CD4-positive, alpha-beta T cell treated with Interleukin-6 at 100 ng/mL for 8 hours (primary cell): Measurements from ENCODE around the gene BNIP5.

Source experiments
- DNase-seq: peaks from one replicate; pipeline ENCODE4 v3.0.0-alpha.2; 2020; ENCODE audit warnings: mixed read lengths, low spot score

Gene BNIP5

GRCh38 chr6:36296240-36296639 lies 40.4 kb downstream of the BNIP5 start:
- DNase-seq, result no peak

DNA sequence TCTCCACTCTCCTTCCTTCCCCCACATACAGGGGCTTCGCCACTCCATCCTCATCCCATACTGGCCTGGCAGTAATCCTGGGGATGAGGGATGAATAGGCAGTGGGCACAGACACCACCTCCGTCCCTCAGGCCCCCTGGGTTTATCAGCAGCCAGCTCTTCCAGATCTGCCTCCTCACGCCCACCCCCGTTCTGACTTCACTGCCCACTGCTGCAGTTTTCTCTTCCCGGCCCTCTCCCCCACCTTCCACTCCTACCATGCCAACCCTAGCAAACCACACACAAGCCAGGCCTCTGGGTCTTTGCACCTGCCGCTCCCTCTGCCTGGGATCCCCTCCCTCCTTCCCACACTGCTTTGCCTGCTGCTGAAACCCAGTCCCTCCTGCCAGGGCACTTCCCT lies 44.5 kb downstream of the BNIP5 start:
- DNase-seq, result no peak

DNA sequence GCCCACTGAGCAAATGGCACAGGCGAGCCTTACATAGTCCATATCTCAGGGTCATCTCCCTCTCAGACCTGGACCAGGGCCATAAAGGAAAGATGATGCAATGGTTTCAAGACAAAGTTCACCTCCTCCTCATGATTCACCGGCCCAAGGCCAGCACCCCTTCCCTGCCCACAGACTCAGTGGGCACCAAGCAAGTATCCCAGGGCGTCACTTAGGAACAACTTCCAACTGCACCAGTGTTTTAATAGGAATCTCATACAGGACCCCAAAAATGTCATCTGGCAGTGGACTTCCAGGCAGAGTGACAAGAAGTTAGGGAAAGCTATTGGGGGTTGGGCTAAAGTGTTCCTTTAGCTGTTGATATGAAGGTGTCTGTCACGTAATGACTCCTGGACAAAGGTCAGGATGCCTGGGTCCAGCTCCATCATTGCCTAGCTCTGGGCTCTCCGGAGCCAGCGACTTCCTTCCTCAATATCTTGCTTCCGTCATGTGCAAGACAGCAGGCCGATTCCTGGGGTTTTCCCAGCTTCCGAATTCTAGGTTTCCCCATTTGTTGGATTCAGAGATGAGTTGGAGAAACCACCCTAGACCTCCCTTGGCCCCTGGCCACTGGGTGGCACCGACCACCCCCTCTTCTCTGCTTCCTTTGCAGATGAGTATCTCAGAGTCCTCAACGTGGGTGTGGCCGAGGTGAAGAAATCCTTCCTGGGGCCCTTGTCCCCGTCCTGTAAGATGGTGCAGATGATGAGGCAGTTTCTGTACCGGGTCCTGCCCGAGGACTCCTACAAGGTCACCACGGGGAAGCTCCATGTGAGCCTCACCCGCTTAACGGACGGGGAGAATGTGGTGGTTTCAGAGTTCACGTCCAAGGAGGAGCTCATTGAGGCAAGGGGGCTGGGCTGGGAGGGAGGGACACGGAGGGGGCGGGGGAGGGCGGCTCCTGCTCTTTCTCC lies 45.7 kb downstream of the BNIP5 start:
- no peak for DNase-seq

GRCh38 chr6:36289281-36289878 lies 47.3 kb downstream of the BNIP5 start:
- no peak for DNase-seq

GRCh38 chr6:36286858-36287257 lies 49.8 kb downstream of the BNIP5 start:
- no peak for DNase-seq

DNA sequence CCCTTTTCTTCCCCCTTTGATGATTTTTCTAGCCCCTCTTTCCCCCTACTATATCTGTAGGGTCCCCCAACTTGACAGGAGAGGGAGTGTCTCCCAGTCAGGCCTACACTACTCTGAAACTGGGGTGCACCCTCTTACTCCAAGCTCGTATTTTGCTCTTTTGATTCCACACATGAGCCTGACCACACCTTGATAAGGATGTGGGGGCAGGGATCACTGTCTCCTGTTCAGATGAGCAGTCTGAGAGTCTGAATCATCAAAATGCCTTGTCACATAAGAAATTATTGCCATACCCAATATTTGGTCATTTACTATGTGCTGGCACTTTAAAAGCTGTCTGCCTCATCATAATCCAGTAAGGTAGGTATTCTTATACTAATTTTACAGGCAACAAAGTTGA lies 50.9 kb downstream of the BNIP5 start:
- DNase-seq, result no peak

DNA sequence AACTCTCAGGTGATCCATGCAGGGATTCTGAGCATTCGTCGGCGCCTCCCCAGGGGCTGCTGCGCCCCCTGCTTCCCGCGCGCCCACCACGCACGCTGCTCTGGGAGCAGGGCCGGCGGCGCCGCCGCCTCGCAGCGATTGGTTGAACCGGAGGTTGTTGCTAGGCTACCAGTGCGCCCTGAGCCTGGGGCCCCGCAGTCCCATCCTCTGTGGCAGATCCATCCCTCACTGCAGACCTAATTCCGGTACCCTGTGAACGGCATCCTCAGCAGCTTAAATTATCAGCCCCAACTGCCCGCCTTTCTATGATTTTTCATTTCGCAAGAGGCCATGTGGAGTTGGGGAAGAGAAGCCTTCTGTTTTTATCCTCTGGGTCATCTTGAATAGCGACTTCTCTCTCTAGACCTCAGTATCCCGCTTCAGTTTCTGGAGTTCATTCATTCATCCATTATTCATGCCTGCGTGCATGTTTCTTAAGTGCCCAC lies 51.5 kb downstream of the BNIP5 start:
- no peak for DNase-seq

GRCh38 chr6:36284359-36284758 lies 52.3 kb downstream of the BNIP5 start:
- DNase-seq, result no peak

- DNase-seq, result no peak
Measured at GRCh38 chr6:36283608-36284007, 53.1 kb downstream of the BNIP5 start.

- DNase-seq, result no peak
Measured at GRCh38 chr6:36280983-36281382, 55.7 kb downstream of the BNIP5 start.

DNA sequence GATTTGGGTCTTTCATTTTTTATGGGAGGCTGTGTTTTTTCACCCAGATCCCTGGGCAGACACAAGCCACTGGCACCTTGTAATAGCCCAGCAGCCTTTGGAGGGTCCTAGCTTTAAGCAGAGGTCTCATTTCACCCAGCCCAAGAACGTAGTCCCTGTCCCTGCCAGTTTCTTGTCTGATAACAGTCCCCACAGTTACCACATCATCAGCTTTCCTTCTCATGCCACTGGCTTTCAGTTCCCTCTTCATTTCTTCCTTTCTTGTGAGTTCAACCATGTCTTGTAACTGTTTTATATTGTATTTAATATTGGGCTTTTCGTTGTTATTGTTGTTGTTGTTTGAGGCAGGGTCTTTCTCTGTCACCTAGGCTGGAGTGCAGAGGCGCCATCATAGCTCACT lies 56.2 kb downstream of the BNIP5 start:
- DNase-seq, result no peak

DNA sequence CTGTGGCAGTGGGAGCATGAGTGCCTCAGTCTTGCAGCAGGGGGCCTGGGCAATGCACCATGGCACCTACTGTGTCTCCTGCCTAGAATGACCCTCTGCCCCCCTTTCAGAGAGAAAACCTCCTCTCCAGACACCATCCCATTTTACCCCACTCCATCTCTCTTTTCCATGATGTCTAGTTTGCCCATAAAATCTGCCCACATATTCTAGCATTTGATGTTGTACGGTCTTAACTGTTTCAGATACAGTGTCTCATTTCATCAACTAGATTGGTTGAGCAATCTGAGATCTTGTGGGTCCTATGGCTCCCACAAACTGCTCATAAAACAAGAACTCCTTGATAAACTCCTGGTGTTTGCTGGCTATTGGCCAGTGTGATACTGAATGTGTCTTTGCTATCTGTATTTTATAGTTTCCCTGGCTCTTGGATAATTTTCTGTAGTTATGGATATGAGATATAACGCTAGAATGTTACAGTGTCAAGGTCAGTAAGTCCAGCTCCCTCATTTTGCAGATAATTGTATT lies 58.7 kb downstream of the BNIP5 start:
- no peak for DNase-seq

DNA sequence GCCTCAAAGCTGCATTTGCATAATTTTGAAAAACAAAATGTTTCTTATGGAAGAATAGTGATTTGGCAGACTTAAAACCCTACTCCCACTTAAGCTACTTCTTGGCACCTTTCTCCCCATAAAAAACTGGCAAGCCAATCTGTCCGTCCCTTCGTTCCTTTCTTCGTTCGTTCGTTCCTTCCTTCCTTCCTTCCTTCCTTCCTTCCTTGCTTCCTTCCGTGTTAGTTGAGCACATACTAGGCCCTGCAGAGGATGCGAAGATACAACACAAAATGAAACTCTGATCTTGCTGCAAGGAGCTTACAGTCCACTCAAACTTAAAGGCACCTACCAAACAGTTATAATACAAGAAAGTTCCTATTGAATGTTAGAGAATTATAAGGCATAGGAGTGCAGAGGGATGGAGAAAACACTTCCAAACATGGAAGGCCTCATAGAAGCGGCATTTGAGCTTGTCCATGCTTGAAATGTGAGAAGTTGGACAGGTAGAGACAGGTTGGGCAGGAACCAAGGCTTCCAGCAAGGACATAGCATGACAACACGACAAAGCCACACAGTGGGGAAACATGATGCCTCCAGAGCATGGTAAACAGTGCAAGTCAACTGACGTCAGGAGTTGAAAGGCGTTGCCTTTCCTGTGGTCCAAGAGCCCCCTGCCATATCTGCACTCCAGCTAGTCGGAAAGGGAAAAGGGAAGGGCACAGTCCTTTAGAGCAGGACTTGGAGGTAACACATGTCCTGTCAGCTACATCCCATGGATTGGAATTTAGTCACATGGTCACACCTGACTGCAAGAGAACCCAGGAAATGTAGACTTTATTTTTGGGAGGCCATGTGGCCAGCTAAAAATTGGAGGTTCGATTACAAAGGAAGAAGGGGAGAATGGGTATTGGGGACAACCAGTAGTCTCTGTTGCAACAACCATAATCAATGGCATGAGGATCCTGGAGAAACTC lies 59.8 kb downstream of the BNIP5 start:
- DNase-seq, result no peak

DNA sequence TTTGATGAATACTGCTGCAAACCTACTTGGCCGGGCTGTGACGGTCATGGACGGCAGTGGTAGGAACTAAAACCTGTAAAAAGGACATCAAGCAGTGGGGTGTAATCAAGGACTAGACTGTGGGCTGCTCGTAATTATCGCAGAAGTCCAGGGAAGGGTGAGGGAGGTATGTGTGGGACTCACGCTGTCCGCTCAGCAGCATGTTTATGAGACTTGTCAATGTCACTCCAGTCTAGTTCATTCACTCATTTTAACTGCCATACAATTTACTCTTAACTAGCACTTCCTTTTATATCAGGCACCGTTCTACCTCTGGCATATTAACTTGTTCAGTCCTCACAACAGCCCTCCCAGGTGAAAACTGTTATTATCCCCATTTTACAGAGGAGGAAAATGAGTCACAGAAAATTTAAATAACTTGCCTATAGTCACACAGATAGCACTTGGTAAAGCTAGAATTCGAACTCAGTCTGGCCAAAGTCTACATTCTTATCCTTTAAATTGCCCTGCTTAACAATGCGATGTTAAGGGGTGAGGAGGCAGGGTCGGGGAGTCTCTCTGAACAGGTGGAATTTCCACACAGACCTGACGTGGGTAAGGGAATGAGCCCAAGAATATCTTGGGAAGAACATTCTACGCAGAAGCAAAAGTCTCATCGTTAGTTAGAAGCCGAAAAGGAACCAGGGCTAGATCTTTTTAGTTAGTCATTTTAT lies 62.7 kb downstream of the BNIP5 start:
- DNase-seq, result no peak

DNA sequence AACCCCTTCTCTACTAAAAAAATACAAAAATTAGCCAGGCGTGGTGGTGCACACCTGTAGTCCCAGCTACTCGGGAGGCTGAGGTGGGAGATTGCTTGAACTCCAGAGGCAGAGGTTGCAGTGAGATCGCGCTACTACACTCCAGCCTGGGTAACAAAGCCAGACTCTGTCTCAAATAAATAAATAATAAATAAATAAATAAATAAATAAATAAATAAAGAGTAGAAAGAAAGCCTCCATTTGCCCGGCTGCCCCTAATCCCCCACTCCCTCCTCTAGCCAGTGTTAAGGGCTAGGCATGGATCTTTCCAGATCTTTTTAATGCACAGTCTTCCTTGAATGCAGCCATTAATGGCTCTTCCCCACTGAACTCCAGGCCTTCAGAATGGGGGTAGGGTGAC lies 63.6 kb downstream of the BNIP5 start:
- DNase-seq, result no peak

- no peak for DNase-seq
Measured at GRCh38 chr6:36272234-36272633, 64.5 kb downstream of the BNIP5 start.

DNA sequence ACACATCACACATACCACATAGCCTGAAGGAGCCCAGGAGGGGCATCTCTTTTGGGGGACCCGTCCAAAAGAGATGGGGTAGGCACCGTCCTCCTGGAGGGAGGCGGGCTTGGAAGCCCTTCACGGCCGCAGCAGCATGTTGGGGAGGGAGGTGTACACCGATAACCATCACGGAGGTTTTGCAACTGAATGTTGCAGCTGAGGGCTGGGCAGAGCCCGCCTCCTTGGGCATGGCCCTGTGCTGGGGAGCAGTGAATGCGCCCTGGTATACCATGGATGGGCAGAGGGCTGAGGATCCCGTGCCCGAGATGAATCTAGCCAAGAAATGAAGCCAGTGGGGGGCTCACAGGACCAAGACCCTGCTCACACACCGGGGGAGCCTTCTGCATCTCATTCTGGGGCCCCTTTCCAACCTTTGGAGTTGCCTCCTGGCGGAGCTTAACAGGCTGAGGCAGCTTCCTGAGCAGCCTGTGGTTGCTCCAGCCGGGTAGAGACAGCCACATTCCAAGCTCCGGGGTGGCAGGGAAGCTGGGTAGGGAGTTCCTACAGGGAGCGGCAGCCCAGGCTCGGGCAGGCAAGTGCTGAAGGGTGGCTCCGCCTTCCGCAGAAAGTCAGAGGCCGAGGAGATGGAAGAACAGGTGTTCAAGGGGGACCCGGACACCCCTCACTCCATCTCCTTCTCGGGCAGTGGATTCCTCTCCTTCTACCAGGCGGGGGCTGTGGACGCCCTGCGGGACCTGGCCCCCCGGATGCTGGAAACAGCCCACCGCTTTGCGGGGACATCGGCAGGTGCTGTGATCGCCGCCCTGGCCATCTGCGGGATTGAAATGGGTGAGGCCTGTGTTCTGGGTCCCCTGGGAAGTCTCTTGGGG lies 66.6 kb downstream of the BNIP5 start, which contains the start of gene PNPLA1:
Gene PNPLA1 (plus strand): TSS at position 227 of the 872 bp plus-strand sequence. CDS start 400 bp downstream, at position 627.
- DNase-seq, result no peak

DNA sequence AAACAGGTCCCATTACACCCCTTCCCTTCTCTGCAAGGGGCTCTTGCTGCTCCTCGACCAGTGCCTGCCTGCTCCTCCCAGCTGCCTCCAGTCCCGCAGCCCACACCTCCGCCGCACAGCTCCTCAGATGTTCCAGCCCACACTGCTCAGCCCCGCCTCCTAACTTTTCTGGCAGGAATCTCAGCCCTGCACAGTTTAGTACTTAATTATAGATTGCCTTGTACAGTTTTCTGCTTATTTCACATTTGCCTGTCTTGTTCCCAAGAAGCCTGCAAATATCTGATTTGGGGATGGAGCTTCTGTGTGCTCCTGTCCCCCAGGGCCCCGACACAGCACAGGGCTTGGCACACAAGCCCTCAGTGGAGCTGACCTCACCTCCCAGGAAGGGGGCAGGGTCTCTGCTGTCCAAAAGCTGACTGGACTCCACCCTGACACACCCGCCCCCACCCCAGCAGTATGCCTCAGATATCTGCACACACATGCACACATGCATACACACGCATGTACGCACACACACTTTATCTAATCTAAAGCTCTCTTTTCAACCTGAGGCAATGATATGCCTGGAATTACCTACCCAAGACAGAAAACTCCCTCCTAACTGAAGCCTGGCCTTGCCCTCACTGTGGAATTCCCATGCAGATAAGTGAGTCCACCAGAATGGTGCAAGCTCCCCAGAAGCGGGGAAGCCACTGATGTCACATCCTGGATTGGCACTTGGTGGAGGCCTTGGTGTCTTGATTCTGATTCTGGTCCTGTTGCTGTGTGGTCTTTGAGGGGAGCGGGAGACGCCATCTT lies 68.0 kb downstream of the BNIP5 start:
- no peak for DNase-seq

DNA sequence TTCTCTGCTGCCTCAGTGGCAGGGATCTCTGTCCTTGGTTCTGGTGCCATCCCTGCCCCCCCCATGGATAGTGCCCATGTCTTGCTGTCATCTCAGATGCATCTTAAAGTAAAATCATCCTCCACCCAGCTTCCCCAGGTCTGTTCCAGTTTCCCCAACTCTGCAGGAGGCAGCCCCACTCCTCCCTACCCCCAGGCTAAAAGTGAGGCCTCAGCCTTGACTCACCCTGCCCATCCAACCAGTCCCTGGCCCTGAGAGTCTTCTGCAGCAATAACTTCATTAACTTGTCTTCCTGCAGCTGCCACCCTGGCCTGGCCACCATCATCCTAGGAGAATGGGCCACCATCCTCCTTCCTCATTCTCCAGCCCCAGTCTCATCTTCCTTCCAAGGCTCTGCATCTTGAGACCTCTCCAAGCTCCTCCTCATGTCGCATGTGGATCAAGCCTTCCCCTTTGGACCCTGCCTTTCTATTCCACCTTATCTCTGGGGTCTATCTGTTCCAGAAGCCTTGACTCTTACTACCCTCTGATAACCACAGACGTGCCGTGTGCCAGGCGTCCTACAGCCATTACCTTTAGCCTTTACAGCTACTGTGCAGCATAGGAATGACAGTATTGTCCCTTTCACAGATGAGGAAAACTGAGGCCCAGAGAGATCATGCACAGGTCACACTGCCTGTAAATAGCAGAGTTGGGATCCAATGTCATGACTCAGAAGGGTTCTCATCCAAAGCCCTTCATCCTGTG lies 68.8 kb downstream of the BNIP5 start:
- DNase-seq, result no peak
